H1 (cell line): ENCODE data around the gene SMAD6. TPM values are rescaled to one million over a fixed set of nuclear protein-coding genes. Genes with fewer than 3 reads are reported as not detected.

Source experiments
- CTCF ChIA-PET: fragments of 300-600 bp; sonication (Branson Sonifier 250); formaldehyde crosslinking; loops from one replicate; lab custom pipeline; 2021; ENCODE audit not compliant: partially characterized antibody; lab: Charles Lee
- POLR2A ChIA-PET: fragments of 300-600 bp; sonication (Branson Sonifier 250); formaldehyde crosslinking; loops from one replicate; lab custom pipeline; 2021; ENCODE audit warnings: inconsistent platforms; ENCODE audit not compliant: partially characterized antibody; lab: Charles Lee
- DNase-seq, 2 experiments: peaks; one replicate each; pipeline versions ENCODE4 v3.0.0 to v3.0.0-alpha.2; 2010 to 2022; ENCODE audit warnings: low spot score in 2 of 2, low read depth in 1 of 2, mixed read lengths in 1 of 2
- FAIRE-seq: peaks from 2 replicates; lab custom pipeline; 2011; peaks lifted over from hg19 to GRCh38; lab: Jason Lieb, UNC
- H2AFZ ChIP-seq: 2 replicates; pipeline ENCODE4 v1.8.1; 2012; ENCODE audit warnings: low read length, inconsistent platforms
- H2AK5ac ChIP-seq: 2 replicates; pipeline ENCODE4 v1.6.1; 2013; ENCODE audit warnings: low read depth, low read length
- H2BK120ac ChIP-seq: replicated peaks from 2 replicates; pipeline ENCODE3; 2013; ENCODE audit warnings: low read depth, low read length, inconsistent platforms
- H2BK12ac ChIP-seq: 2 replicates; pipeline ENCODE4 v1.6.1; 2013; ENCODE audit warnings: low read depth, low read length
- H2BK15ac ChIP-seq: 2 replicates; pipeline ENCODE4 v1.6.1; 2013; ENCODE audit warnings: low read length
- H2BK20ac ChIP-seq: 2 replicates; pipeline ENCODE4 v1.6.1; 2013; ENCODE audit warnings: low read length
- H2BK5ac ChIP-seq: 2 replicates; pipeline ENCODE4 v1.6.1; 2013; ENCODE audit warnings: low read depth, low read length
- H3K14ac ChIP-seq: 2 replicates; pipeline ENCODE4 v1.6.1; 2013; ENCODE audit warnings: inconsistent platforms; ENCODE audit not compliant: insufficient read length
- H3K18ac ChIP-seq: 2 replicates; pipeline ENCODE4 v1.6.1; 2013; ENCODE audit warnings: low read length; ENCODE audit errors: extremely low read depth
- H3K23ac ChIP-seq: 2 replicates; pipeline ENCODE4 v1.6.1; 2013; ENCODE audit warnings: inconsistent platforms; ENCODE audit not compliant: insufficient read length
- H3K23me2 ChIP-seq: 2 replicates; pipeline ENCODE4 v1.6.1; 2013; ENCODE audit warnings: low read depth, low read length
- H3K27ac ChIP-seq: 2 replicates; pipeline ENCODE4 v1.6.1; 2011; ENCODE audit warnings: low read depth, low read length, inconsistent platforms
- H3K27me3 ChIP-seq, 4 experiments: replicated peaks in 1 of 4; 1 replicate in 1 of 4; 2 replicates in 3 of 4; pipeline versions ENCODE4 v1.6.1 to v1.8.1; 2011 to 2013; ENCODE audit warnings: low read length in 3 of 4, mild to moderate bottlenecking in 3 of 4, inconsistent platforms in 2 of 4, mixed read lengths in 2 of 4, moderate library complexity in 1 of 4; ENCODE audit not compliant: control insufficient read depth in 3 of 4, insufficient read depth in 3 of 4; ENCODE audit errors: extremely low read depth in 1 of 4
- H3K36me3 ChIP-seq, 4 experiments: 2 replicates each; pipeline versions ENCODE4 v1.6.1 to v1.8.1; 2011 to 2013; ENCODE audit warnings: mild to moderate bottlenecking in 4 of 4, low read length in 3 of 4, moderate library complexity in 2 of 4, control low read depth in 1 of 4, inconsistent platforms in 1 of 4; ENCODE audit not compliant: insufficient read depth in 4 of 4, control insufficient read depth in 2 of 4
- H3K4ac ChIP-seq: replicated peaks from 2 replicates; pipeline ENCODE3; 2013; ENCODE audit warnings: low read length, low read depth, mixed read lengths, inconsistent platforms; ENCODE audit not compliant: insufficient read length
- H3K4me1 ChIP-seq, 4 experiments: replicated peaks in 1 of 4; 1 replicate in 1 of 4; 2 replicates in 3 of 4; pipeline versions ENCODE4 v1.6.1 to v1.8.1; 2011 to 2013; ENCODE audit warnings: low read length in 3 of 4, inconsistent platforms in 2 of 4, mixed read lengths in 1 of 4; ENCODE audit not compliant: insufficient read depth in 4 of 4, control insufficient read depth in 3 of 4
- H3K4me2 ChIP-seq, 2 experiments: 2 replicates each; pipeline versions ENCODE4 v1.6.1 to v1.8.1; 2011 to 2013; ENCODE audit warnings: low read depth in 2 of 2, low read length in 2 of 2, control low read depth in 1 of 2, inconsistent platforms in 1 of 2, mild to moderate bottlenecking in 1 of 2; ENCODE audit not compliant: insufficient read depth in 1 of 2
- H3K4me3 ChIP-seq, 4 experiments: fragments of 200-600, 300-600 bp in 1 of 4; sonication (generic), shearing (Covaris generic), sonication (Bioruptor Twin) in 1 of 4; 2 replicates each; pipeline versions ENCODE4 v1.5.1 to v1.8.1; 2011 to 2016; ENCODE audit warnings: low read length in 4 of 4, low read depth in 3 of 4, control low read depth in 2 of 4, inconsistent platforms in 2 of 4, mild to moderate bottlenecking in 2 of 4, mixed read lengths in 1 of 4, moderate library complexity in 1 of 4; ENCODE audit not compliant: insufficient read depth in 2 of 4; ENCODE audit errors: extremely low read depth in 1 of 4
- H3K56ac ChIP-seq: replicated peaks from 2 replicates; pipeline ENCODE3; 2013; ENCODE audit warnings: low read depth, mild to moderate bottlenecking, mixed read lengths, low read length, inconsistent platforms; ENCODE audit not compliant: insufficient read length
- H3K79me1 ChIP-seq: 2 replicates; pipeline ENCODE4 v1.6.1; 2013; ENCODE audit warnings: low read depth, low read length, control low read depth
- H3K79me2 ChIP-seq, 2 experiments: 2 replicates each; pipeline versions ENCODE4 v1.6.1 to v1.8.1; 2012 to 2013; ENCODE audit warnings: low read length in 2 of 2, mild to moderate bottlenecking in 2 of 2, inconsistent platforms in 1 of 2; ENCODE audit not compliant: insufficient read depth in 2 of 2, control insufficient read depth in 1 of 2
- H3K9ac ChIP-seq, 4 experiments: replicated peaks in 1 of 4; 1 replicate in 1 of 4; 2 replicates in 3 of 4; pipeline versions ENCODE4 v1.6.1 to v1.8.1; 2011 to 2013; ENCODE audit warnings: low read depth in 3 of 4, low read length in 3 of 4, control low read depth in 2 of 4, mild to moderate bottlenecking in 2 of 4, moderate library complexity in 2 of 4, inconsistent platforms in 1 of 4; ENCODE audit errors: extremely low read depth in 1 of 4
- H3K9me3 ChIP-seq, 2 experiments: 2 replicates each; pipeline versions ENCODE4 v1.6.1 to v1.8.1; 2012 to 2013; ENCODE audit warnings: mild to moderate bottlenecking in 2 of 2, moderate library complexity in 2 of 2, control low read depth in 1 of 2, inconsistent platforms in 1 of 2, low read depth in 1 of 2, low read length in 1 of 2, mixed read lengths in 1 of 2; ENCODE audit not compliant: insufficient read depth in 2 of 2
- H4K20me1 ChIP-seq, 2 experiments: replicated peaks in 1 of 2; 2 replicates each; pipeline versions ENCODE3 to v1.8.1; 2011 to 2013; ENCODE audit warnings: inconsistent platforms in 2 of 2, low read length in 2 of 2, mild to moderate bottlenecking in 1 of 2; ENCODE audit not compliant: insufficient read depth in 2 of 2, control insufficient read depth in 1 of 2
- H4K5ac ChIP-seq: 2 replicates; pipeline ENCODE4 v1.6.1; 2013; ENCODE audit warnings: low read length, low read depth, mixed read lengths, inconsistent platforms; ENCODE audit not compliant: insufficient read length
- H4K8ac ChIP-seq: 2 replicates; pipeline ENCODE4 v1.8.0; 2013; ENCODE audit warnings: mild to moderate bottlenecking, moderate library complexity, low read length, inconsistent platforms; ENCODE audit not compliant: insufficient read depth; ENCODE audit errors: extremely low read depth
- H4K91ac ChIP-seq: replicated peaks from 2 replicates; pipeline ENCODE3; 2013; ENCODE audit warnings: low read length, mixed read lengths, inconsistent platforms; ENCODE audit not compliant: insufficient read length
- CEBPB ChIP-seq: IDR thresholded peaks from 2 replicates; pipeline ENCODE4 v1.6.1; 2012; ENCODE audit warnings: low read depth, low read length
- RXRA ChIP-seq: IDR thresholded peaks from 2 replicates; pipeline ENCODE4 v1.6.1; 2011; ENCODE audit warnings: low read depth, mild to moderate bottlenecking, low read length, moderate library complexity; ENCODE audit not compliant: insufficient read depth
- SIN3A ChIP-seq, 2 experiments: IDR thresholded peaks in 1 of 2; conservative IDR thresholded peaks in 1 of 2; 2 replicates each; pipeline ENCODE4 v1.6.1; 2011 to 2012; ENCODE audit warnings: low read length in 2 of 2, improper control_type of control experiment in 1 of 2, low read depth in 1 of 2, mild to moderate bottlenecking in 1 of 2
- SIX5 ChIP-seq: IDR thresholded peaks from 2 replicates; pipeline ENCODE4 v1.6.1; 2011; ENCODE audit warnings: mild to moderate bottlenecking, low read depth, low read length
- ZNF274 ChIP-seq: IDR thresholded peaks from 2 replicates; pipeline ENCODE4 v1.7.0; 2012; ENCODE audit warnings: low read length, borderline replicate concordance; ENCODE audit errors: extremely low read depth
- WGBS, 2 experiments: shearing (Covaris generic) in 1 of 2; methylation state at CpG; one replicate each; pipeline versions ENCODE4 v1.1.6 to v1.1.7; 2013 to 2015; ENCODE audit warnings: low lambda C conversion rate in 2 of 2, mixed read lengths in 2 of 2, inconsistent platforms in 1 of 2, low coverage in 1 of 2, missing lambda C conversion rate in 1 of 2; ENCODE audit not compliant: insufficient replicate concordance in 2 of 2, insufficient coverage in 1 of 2, insufficient read length in 1 of 2; ENCODE audit errors: extremely low coverage in 1 of 2, missing lambda C conversion rate in 1 of 2; 5-methylcytosine and 5-hydroxymethylcytosine counted together
- polyA plus RNA-seq, 7 experiments: library from polyadenylated mRNA; depleted of rRNA in 3 of 7; stranded (reverse) in 5 of 7; unstranded in 2 of 7; fragments of >200 nt in 5 of 7; fragments of 200-250 nt in 2 of 7; gene quantifications; 1 replicate in 5 of 7; 2 replicates in 1 of 7; 4 replicates in 1 of 7; pipeline versions ENCODE4 v1.2.1 to v1.2.3, GENCODE V29; 2011 to 2013; ENCODE audit warnings: missing spikeins in 2 of 7, mixed read lengths in 2 of 7
- total RNA-seq: library from RNA; stranded (reverse); fragmentation: NEBNext Ultra II Directional; extraction: Animal tissue kit (Norgen Biotek cat#: 25700); gene quantifications from 2 replicates; pipeline ENCODE4 v1.2.1, GENCODE V29; 2021
- TF ChIP-seq, protein P1 (sequence below): IDR thresholded peaks from 2 replicates; pipeline ENCODE4 v1.6.1; 2011; ENCODE audit warnings: low read depth, mild to moderate bottlenecking, low read length; ENCODE audit not compliant: insufficient read depth
- TF ChIP-seq, protein P2 (sequence below): IDR thresholded peaks from 2 replicates; pipeline ENCODE4 v1.6.1; 2012; ENCODE audit warnings: inconsistent platforms

The SMAD6 gene
- total and polyA plus RNA-seq, 2 of the 8 experiments (the other 6 are each of a cell fraction or from before 2014, with no cell fraction given) = 1.8 to 7.0 TPM

DNA sequence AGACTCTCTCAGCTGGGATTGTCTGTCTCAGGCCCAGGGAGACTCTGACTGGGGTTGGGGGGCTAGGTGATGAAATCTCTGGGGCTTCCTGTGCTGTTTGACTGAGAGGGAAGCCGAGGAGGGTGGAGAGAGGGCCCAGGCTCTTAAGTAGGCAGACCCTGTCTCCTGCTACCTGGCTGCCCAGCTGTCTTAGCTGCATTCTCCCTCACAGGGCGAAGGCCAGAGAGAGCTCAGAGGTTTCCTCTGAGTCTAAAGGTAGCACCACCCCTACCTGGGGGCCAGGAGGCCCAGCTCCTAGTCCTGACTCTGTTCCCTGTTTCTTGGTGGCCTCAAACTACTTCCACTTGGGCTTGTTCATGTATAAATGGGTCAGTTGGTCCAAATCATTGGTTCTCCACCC lies 24.4 kb downstream of the SMAD6 start:
- CTCF ChIA-PET = interaction anchor here (1.2 to 10.6 kb wide), 3 partner anchors 19 to 124 kb away, joined by 3 to 105 read pairs (median 3); no protein-coding TSS in a partner anchor
- no peak overlapping the region for H4K91ac ChIP-seq
- H3K36me3 ChIP-seq = no peaks in the 10 kb centered on the region
- no peak overlapping the region for H2BK20ac ChIP-seq
- WGBS, 2 experiments = 76% methylated on average over 2 of the region's 2 CpGs; no CpG with 5 or more reads in 1 of the 2 experiments
- TF ChIP-seq RXRA (no peak), SIX5 (no peak), SIN3A (conservative IDR thresholded peaks at IDR 0.05 in 1 of 2, IDR thresholded peaks at IDR 0.05 in 1 of 2; ENCODE audit: low read depth in 1 of 2, low read length in 2 of 2) (no peak), ZNF274 (no peak), CEBPB (no peak)
- TF ChIP-seq, protein P1, sequence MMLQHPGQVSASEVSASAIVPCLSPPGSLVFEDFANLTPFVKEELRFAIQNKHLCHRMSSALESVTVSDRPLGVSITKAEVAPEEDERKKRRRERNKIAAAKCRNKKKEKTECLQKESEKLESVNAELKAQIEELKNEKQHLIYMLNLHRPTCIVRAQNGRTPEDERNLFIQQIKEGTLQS = no peak
- TF ChIP-seq, protein P2, sequence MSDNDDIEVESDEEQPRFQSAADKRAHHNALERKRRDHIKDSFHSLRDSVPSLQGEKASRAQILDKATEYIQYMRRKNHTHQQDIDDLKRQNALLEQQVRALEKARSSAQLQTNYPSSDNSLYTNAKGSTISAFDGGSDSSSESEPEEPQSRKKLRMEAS = no peak
- no peak overlapping the region for H4K8ac ChIP-seq
- no peak overlapping the region for H3K27ac ChIP-seq
- POLR2A ChIA-PET = interaction anchor here (1.2 kb wide), 1 partner anchor 15 kb away, joined by 3 read pairs; no protein-coding TSS in a partner anchor
- H2BK120ac ChIP-seq = no peak overlapping the region
- peaks cover 0 to 6% (median 3%) of the 10 kb centered on the region in 4 experiments; a peak in 3 of 7 replicates for H3K4me1 ChIP-seq
- H3K4me3 ChIP-seq = no peak overlapping the region
- no peaks in the 10 kb centered on the region for H3K79me2 ChIP-seq
- no peaks in the 10 kb centered on the region for H3K9me3 ChIP-seq
- H2BK15ac ChIP-seq = no peak overlapping the region
- no peaks in the 10 kb centered on the region for H3K27me3 ChIP-seq
- H3K79me1 ChIP-seq = peaks cover 3% of the 10 kb centered on the region; the same call in 1 of the 2 replicates
- no peak overlapping the region for H4K5ac ChIP-seq
- H2BK12ac ChIP-seq = no peak overlapping the region
- H3K23me2 ChIP-seq = peaks cover 1% of the 10 kb centered on the region; the same call in 1 of the 2 replicates
- H3K9ac ChIP-seq = no peak overlapping the region; a peak in 1 of 7 replicates
- H2BK5ac ChIP-seq = no peak overlapping the region
- no peak overlapping the region for H3K4ac ChIP-seq
- peaks cover 0 to 2% of the 10 kb centered on the region in 2 experiments for H4K20me1 ChIP-seq
- DNase-seq = no peak
- H3K4me2 ChIP-seq = no peak overlapping the region
- FAIRE-seq = no peak
- no peak overlapping the region for H3K14ac ChIP-seq
- no peak overlapping the region for H2AFZ ChIP-seq
- H3K23ac ChIP-seq = no peak overlapping the region
- no peak overlapping the region for H3K56ac ChIP-seq
- H3K18ac ChIP-seq = no peak overlapping the region
- no peak overlapping the region for H2AK5ac ChIP-seq
